ENCODE data around the gene TPPP2.

GRCh38 chr14:21047378-21047781, 17.4 kb downstream of the TPPP2 start:
- no peak for TF ChIP-seq CTCF (conservative IDR thresholded peaks at IDR 0.05; ENCODE audit: low read depth, low read length)
- no peak for TF ChIP-seq EZH2 (IDR thresholded peaks at IDR 0.05; ENCODE audit: low read length, unreplicated experiment)
